H9 (cell line): ENCODE data around the gene SNAP25. TPM values are rescaled to one million over a fixed set of nuclear protein-coding genes. Genes with fewer than 3 reads are reported as not detected.

Experiments used
- DNase-seq: peaks from one replicate; pipeline ENCODE4 v3.0.0-alpha.2; 2017
- H2AFZ ChIP-seq: one replicate; pipeline ENCODE4 v1.6.1; 2013; ENCODE audit warnings: mild to moderate bottlenecking, low read length, control low read depth, moderate library complexity
- H2AK5ac ChIP-seq: 2 replicates; pipeline ENCODE4 v1.6.1; 2013; ENCODE audit warnings: low read length, control low read depth, mixed read lengths; ENCODE audit not compliant: insufficient read length
- H2BK120ac ChIP-seq: one replicate; pipeline ENCODE4 v1.6.1; 2013; ENCODE audit warnings: low read depth, mild to moderate bottlenecking, low read length, control low read depth, inconsistent platforms; ENCODE audit not compliant: poor library complexity, severe bottlenecking
- H2BK12ac ChIP-seq: 2 replicates; pipeline ENCODE4 v1.6.1; 2013; ENCODE audit warnings: low read length, control low read depth, mixed read lengths, low read depth; ENCODE audit not compliant: insufficient read length
- H2BK15ac ChIP-seq: 2 replicates; pipeline ENCODE4 v1.6.1; 2013; ENCODE audit warnings: low read depth, low read length, control low read depth
- H2BK20ac ChIP-seq: one replicate; pipeline ENCODE4 v1.6.1; 2013; ENCODE audit warnings: low read depth, mild to moderate bottlenecking, low read length, control low read depth, inconsistent platforms; ENCODE audit not compliant: poor library complexity, severe bottlenecking
- H2BK5ac ChIP-seq: 2 replicates; pipeline ENCODE4 v1.6.1; 2013; ENCODE audit warnings: low read length, control low read depth, mixed read lengths; ENCODE audit not compliant: insufficient read length
- H3K14ac ChIP-seq: 2 replicates; pipeline ENCODE4 v1.6.1; 2013; ENCODE audit warnings: low read length, control low read depth; ENCODE audit not compliant: insufficient read depth
- H3K18ac ChIP-seq: 2 replicates; pipeline ENCODE4 v1.6.1; 2013; ENCODE audit warnings: low read depth, mild to moderate bottlenecking, mixed read lengths, low read length, control low read depth; ENCODE audit not compliant: insufficient read length
- H3K23ac ChIP-seq: 2 replicates; pipeline ENCODE4 v1.6.1; 2013; ENCODE audit warnings: low read length, control low read depth, mixed read lengths, low read depth; ENCODE audit not compliant: insufficient read length
- H3K23me2 ChIP-seq: 2 replicates; pipeline ENCODE4 v1.6.1; 2013; ENCODE audit warnings: low read depth, mild to moderate bottlenecking, mixed read lengths, low read length, control low read depth; ENCODE audit not compliant: insufficient read length, poor library complexity, severe bottlenecking
- H3K27ac ChIP-seq: 2 replicates; pipeline ENCODE4 v1.5.1; 2013; ENCODE audit warnings: low read length, control low read depth, mixed read lengths, low read depth; ENCODE audit not compliant: insufficient read length
- H3K27me3 ChIP-seq: 2 replicates; pipeline ENCODE4 v1.6.1; 2013; ENCODE audit warnings: low read length, control low read depth, inconsistent platforms; ENCODE audit not compliant: insufficient read depth
- H3K4ac ChIP-seq: 2 replicates; pipeline ENCODE4 v1.6.1; 2013; ENCODE audit warnings: low read depth, mild to moderate bottlenecking, control low read depth, inconsistent platforms, low read length, moderate library complexity
- H3K4me1 ChIP-seq: 2 replicates; pipeline ENCODE4 v1.6.1; 2013; ENCODE audit warnings: low read length, control low read depth, inconsistent platforms; ENCODE audit not compliant: insufficient read depth
- H3K4me2 ChIP-seq: 2 replicates; pipeline ENCODE4 v1.6.1; 2013; ENCODE audit warnings: low read length, control low read depth, mixed read lengths; ENCODE audit not compliant: insufficient read length, insufficient read depth
- H3K56ac ChIP-seq: 2 replicates; pipeline ENCODE4 v1.6.1; 2013; ENCODE audit warnings: low read depth, mild to moderate bottlenecking, mixed read lengths, low read length, control low read depth; ENCODE audit not compliant: insufficient read length
- H3K79me1 ChIP-seq: 2 replicates; pipeline ENCODE4 v1.6.1; 2013; ENCODE audit warnings: low read depth, mild to moderate bottlenecking, moderate library complexity, low read length, control low read depth, inconsistent platforms; ENCODE audit not compliant: insufficient read depth, poor library complexity, severe bottlenecking
- H3K79me2 ChIP-seq: 2 replicates; pipeline ENCODE4 v1.6.1; 2013; ENCODE audit warnings: low read length, control low read depth, inconsistent platforms; ENCODE audit not compliant: insufficient read depth
- H3K9ac ChIP-seq: 2 replicates; pipeline ENCODE4 v1.6.1; 2013; ENCODE audit warnings: low read length, control low read depth, mixed read lengths; ENCODE audit not compliant: insufficient read length; ENCODE audit errors: extremely low read depth
- H3K9me3 ChIP-seq: one replicate; pipeline ENCODE4 v1.6.1; 2013; ENCODE audit warnings: low read depth, low read length, inconsistent platforms; ENCODE audit not compliant: control insufficient read depth
- H3T11ph ChIP-seq: one replicate; pipeline ENCODE4 v1.6.1; 2013; ENCODE audit warnings: mild to moderate bottlenecking, low read length, control low read depth, inconsistent platforms
- H4K20me1 ChIP-seq: one replicate; pipeline ENCODE4 v1.6.1; 2013; ENCODE audit not compliant: control insufficient read depth, insufficient read length, insufficient read depth
- H4K5ac ChIP-seq: 2 replicates; pipeline ENCODE4 v1.6.1; 2013; ENCODE audit warnings: low read depth, mild to moderate bottlenecking, mixed read lengths, low read length, control low read depth; ENCODE audit not compliant: insufficient read length
- H4K8ac ChIP-seq: replicated peaks from 2 replicates; pipeline ENCODE4 v1.6.1; 2013; ENCODE audit warnings: low read length, control low read depth, mixed read lengths, low read depth; ENCODE audit not compliant: insufficient read length
- H4K91ac ChIP-seq: 2 replicates; pipeline ENCODE4 v1.6.1; 2013; ENCODE audit warnings: low read depth, mild to moderate bottlenecking, moderate library complexity, mixed read lengths, low read length, control low read depth; ENCODE audit not compliant: insufficient read length
- H3K27ac Mint-ChIP-seq, 3 experiments: 2 replicates in 2 of 3; 3 replicates in 1 of 3; pipeline ENCODE4 v1.8.0; 2020 to 2021; ENCODE audit warnings: mixed read lengths in 3 of 3, mild to moderate bottlenecking in 1 of 3, moderate library complexity in 1 of 3
- H3K27me3 Mint-ChIP-seq: 2 replicates; pipeline ENCODE4 v1.8.0; 2021; ENCODE audit warnings: low read depth, mild to moderate bottlenecking, moderate library complexity, mixed read lengths
- H3K36me3 Mint-ChIP-seq, 3 experiments: 2 replicates in 2 of 3; 3 replicates in 1 of 3; pipeline ENCODE4 v1.8.0; 2020 to 2021; ENCODE audit warnings: low read depth in 3 of 3, mixed read lengths in 3 of 3; ENCODE audit not compliant: insufficient read depth in 1 of 3
- H3K4me1 Mint-ChIP-seq, 2 experiments: 2 replicates each; pipeline ENCODE4 v1.8.0; 2020; ENCODE audit warnings: mixed read lengths in 2 of 2
- H3K4me3 Mint-ChIP-seq, 2 experiments: 2 replicates in 1 of 2; 3 replicates in 1 of 2; pipeline ENCODE4 v1.8.0; 2020 to 2021; ENCODE audit warnings: mild to moderate bottlenecking in 2 of 2, mixed read lengths in 2 of 2, moderate library complexity in 1 of 2
- H3K9me3 Mint-ChIP-seq, 2 experiments: 2 replicates in 1 of 2; 3 replicates in 1 of 2; pipeline ENCODE4 v1.8.0; 2020; ENCODE audit warnings: mild to moderate bottlenecking in 2 of 2, mixed read lengths in 2 of 2, moderate library complexity in 1 of 2
- CTCF ChIP-seq: fragments of 200-600 bp; sonication (generic); conservative IDR thresholded peaks from 3 replicates; pipeline ENCODE4 v1.8.0; 2021; ENCODE audit warnings: antibody characterized with exemption, mild to moderate bottlenecking
- WGBS: extraction: QIAGEN DNeasy Blood & Tissue Kit; methylation state at CpG from one replicate; pipeline ENCODE4 v1.1.7; 2013; ENCODE audit warnings: missing lambda C conversion rate, low lambda C conversion rate, mixed read lengths; ENCODE audit not compliant: insufficient read length; ENCODE audit errors: extremely low coverage; 5-methylcytosine and 5-hydroxymethylcytosine counted together
- total RNA-seq: library from RNA; stranded (reverse); gene quantifications from 2 replicates; pipeline ENCODE4 v1.2.1, GENCODE V29; 2021

SNAP25 gene
- total RNA-seq, 1 experiment from 2014 or later: 0.13 TPM

GRCh38 chr20:10271494-10272219 is 53.0 kb downstream of the SNAP25 start:
- Mint-ChIP-seq H3K27ac (no peak overlapping the region), H3K4me1 (peaks cover under 1 to 2% of the 10 kb centered on the region in 2 experiments; a peak in 2 of 4 replicates), H3K36me3 (no peaks in the 10 kb centered on the region), H3K4me3 (no peak overlapping the region), H3K9me3 (no peaks in the 10 kb centered on the region), H3K27me3 (peaks cover 2% of the 10 kb centered on the region; the same call in 1 of the 2 replicates)
- DNase-seq: no peak
- Histone ChIP-seq H3K79me2 (no peaks in the 10 kb centered on the region), H2AFZ (no peak overlapping the region), H3K9ac (no peak overlapping the region), H3K18ac (no peak overlapping the region), H4K5ac (no peak overlapping the region), H2BK5ac (no peak overlapping the region), H4K20me1 (no peaks in the 10 kb centered on the region), H3K9me3 (no peaks in the 10 kb centered on the region), H4K8ac (no peak overlapping the region), H3K27ac (no peak overlapping the region), H2AK5ac (no peak overlapping the region), H2BK12ac (no peak overlapping the region), H3K4me1 (no peaks in the 10 kb centered on the region), H3K56ac (no peak overlapping the region), H3K79me1 (no peaks in the 10 kb centered on the region), H2BK20ac (no peak overlapping the region), H3K4me2 (no peak overlapping the region), H3K27me3 (no peaks in the 10 kb centered on the region), H3T11ph (no peak overlapping the region), H3K4ac (no peak overlapping the region), H3K23me2 (no peaks in the 10 kb centered on the region), H2BK120ac (no peak overlapping the region), H3K14ac (no peak overlapping the region), H2BK15ac (no peak overlapping the region), H3K23ac (no peak overlapping the region), H4K91ac (no peak overlapping the region)
- WGBS: no CpG with 5 or more reads among the region's 10 CpGs
- no peak for TF ChIP-seq CTCF
